ENCODE data around the gene NRP1. TPM values are rescaled to one million over a fixed set of nuclear protein-coding genes. Genes with fewer than 3 reads are reported as not detected.

The NRP1 gene
- total and polyA plus RNA-seq, 2 donors (not counting 3 experiments of a cell fraction or from before 2014, with no cell fraction given), result 122 to 306 TPM

GRCh38 chr10:33183655-33184054, 150.8 kb downstream of the NRP1 start:
- FAIRE-seq, result no peak
- TF ChIP-seq MAX (IDR thresholded peaks at IDR 0.05; ENCODE audit: insufficient read depth, insufficient read length) (no peak), JUN (IDR thresholded peaks at IDR 0.05; ENCODE audit: borderline replicate concordance, insufficient read depth, insufficient read length, low read depth) (no peak), POLR2AphosphoS5 (IDR thresholded peaks at IDR 0.05; ENCODE audit: insufficient read depth, low read depth, low read length) (no peak), MYC (IDR thresholded peaks at IDR 0.05; ENCODE audit: low read depth, low read length) (no peak)
- no peaks in the 10 kb centered on the region for H3K27me3 ChIP-seq (ENCODE audit: control insufficient read depth in 2 of 2, insufficient read depth in 2 of 2, low read length in 2 of 2)
- H4K20me1 ChIP-seq (replicated peaks; ENCODE audit: control insufficient read depth, extremely low read depth, insufficient read depth, low read length), result no peaks in the 10 kb centered on the region
- intact Hi-C loops (cut with micrococcal nuclease) (no loop called here), dilution Hi-C loops (cut with MboI; ENCODE audit: extremely low pct_ligation_motif_present, low sequenced_read_pairs) (no loop called here)
- H3K9ac ChIP-seq (replicated peaks; ENCODE audit: extremely low read depth, insufficient read depth, low read length), result no peak overlapping the region
- no peak overlapping the region for H3K27ac ChIP-seq (ENCODE audit: insufficient read depth, low read depth, low read length)
- H3K4me1 ChIP-seq (ENCODE audit: control insufficient read depth, extremely low read depth, insufficient read depth, low read length), result peaks cover 16% of the 10 kb centered on the region
- H3K79me2 ChIP-seq (ENCODE audit: control insufficient read depth, insufficient read depth, low read length), result no peaks in the 10 kb centered on the region
- BruUV-seq (replicated peaks), result no TSS peak
- POLR2A ChIA-PET, result no interaction called here
- no peaks in the 10 kb centered on the region for H3K9me3 ChIP-seq (replicated peaks; ENCODE audit: control insufficient read depth, insufficient read depth, low read length)
- no peak overlapping the region for H3K4me3 ChIP-seq (replicated peaks in 1 of 3; ENCODE audit: insufficient read depth in 1 of 3, low read depth in 1 of 3, low read length in 3 of 3)
- CTCF ChIA-PET, result interaction anchor here (2.6 kb wide), 1 partner anchor 67 kb away, joined by 10 read pairs; no protein-coding TSS in a partner anchor
- no peak overlapping the region for H2AFZ ChIP-seq (ENCODE audit: low read depth, low read length)
- DNase-seq (ENCODE audit: low read depth, low spot score), result no peak
- peaks cover 19 to 28% of the 10 kb centered on the region in 2 experiments for H3K36me3 ChIP-seq (ENCODE audit: control insufficient read depth in 2 of 2, extremely low read depth in 1 of 2, insufficient read depth in 2 of 2, low read length in 2 of 2)
- H3K9me1 ChIP-seq (replicated peaks; ENCODE audit: control insufficient read depth, extremely low read depth, insufficient read depth, low read length), result no peaks in the 10 kb centered on the region
- H3K4me2 ChIP-seq (ENCODE audit: insufficient read depth, low read length), result no peak overlapping the region

GRCh38 chr10:33180921-33181320, 153.5 kb downstream of the NRP1 start:
- H3K27ac ChIP-seq (ENCODE audit: insufficient read depth, low read depth, low read length), result no peak overlapping the region
- no peak overlapping the region for H3K4me3 ChIP-seq (replicated peaks in 1 of 3; ENCODE audit: insufficient read depth in 1 of 3, low read depth in 1 of 3, low read length in 3 of 3)
- POLR2A ChIA-PET, result no interaction called here
- H3K4me1 ChIP-seq (ENCODE audit: control insufficient read depth, extremely low read depth, insufficient read depth, low read length), result peaks cover 26% of the 10 kb centered on the region
- H3K9ac ChIP-seq (replicated peaks; ENCODE audit: extremely low read depth, insufficient read depth, low read length), result no peak overlapping the region
- no TSS peak for BruUV-seq (replicated peaks)
- dilution Hi-C loops (cut with MboI; ENCODE audit: extremely low pct_ligation_motif_present, low sequenced_read_pairs), result no loop called here
- CTCF ChIA-PET, result interaction anchor here (2.7 kb wide), 1 partner anchor 12 kb away, joined by 11 read pairs; no protein-coding TSS in a partner anchor
- TF ChIP-seq JUN (IDR thresholded peaks at IDR 0.05; ENCODE audit: borderline replicate concordance, insufficient read depth, insufficient read length, low read depth) (no peak), POLR2A (IDR thresholded peaks at IDR 0.05; ENCODE audit: low read depth, low read length) (no peak), FOS (IDR thresholded peaks at IDR 0.05; ENCODE audit: borderline replicate concordance, insufficient read depth, low read length) (no peak), MAX (IDR thresholded peaks at IDR 0.05; ENCODE audit: insufficient read depth, insufficient read length) (no peak), MYC (IDR thresholded peaks at IDR 0.05; ENCODE audit: low read depth, low read length) (no peak), POLR2AphosphoS5 (IDR thresholded peaks at IDR 0.05; ENCODE audit: insufficient read depth, low read depth, low read length) (no peak), GATA2 (IDR thresholded peaks at IDR 0.05; ENCODE audit: insufficient read depth, insufficient read length, low read depth, low read length) (no peak)
- DNase-seq (ENCODE audit: low read depth, low spot score) (no peak), FAIRE-seq (no peak)
- H3K27me3 ChIP-seq (ENCODE audit: control insufficient read depth in 2 of 2, insufficient read depth in 2 of 2, low read length in 2 of 2), result no peaks in the 10 kb centered on the region
- no peaks in the 10 kb centered on the region for H3K9me3 ChIP-seq (replicated peaks; ENCODE audit: control insufficient read depth, insufficient read depth, low read length)
- peaks cover 14 to 18% of the 10 kb centered on the region in 2 experiments for H3K36me3 ChIP-seq (ENCODE audit: control insufficient read depth in 2 of 2, extremely low read depth in 1 of 2, insufficient read depth in 2 of 2, low read length in 2 of 2)
- intact Hi-C loops (cut with micrococcal nuclease), result no loop called here
- no peaks in the 10 kb centered on the region for H3K9me1 ChIP-seq (replicated peaks; ENCODE audit: control insufficient read depth, extremely low read depth, insufficient read depth, low read length)
- no peak overlapping the region for H2AFZ ChIP-seq (ENCODE audit: low read depth, low read length)
- no peaks in the 10 kb centered on the region for H4K20me1 ChIP-seq (replicated peaks; ENCODE audit: control insufficient read depth, extremely low read depth, insufficient read depth, low read length)
- no peaks in the 10 kb centered on the region for H3K79me2 ChIP-seq (ENCODE audit: control insufficient read depth, insufficient read depth, low read length)
- no peak overlapping the region for H3K4me2 ChIP-seq (ENCODE audit: insufficient read depth, low read length)

All from endothelial cell of umbilical vein (primary cell).